ENCODE results near the gene DYNLT3.
A peak's percentile ranks its signal among the peaks of the same experiment; 100 is the strongest.

DYNLT3 gene

GRCh38 chrX:37844622-37845021 lies 2.7 kb downstream of the DYNLT3 start:
- no peak for DNase-seq

- DNase-seq, result no peak
Measured at GRCh38 chrX:37840931-37841330, 6.4 kb downstream of the DYNLT3 start.

GRCh38 chrX:37834937-37835336 lies 12.4 kb downstream of the DYNLT3 start:
- DNase-seq, result no peak

GRCh38 chrX:37830371-37830770 lies 17.0 kb downstream of the DYNLT3 start:
- DNase-seq, result no peak

GRCh38 chrX:37829721-37830120 lies 17.6 kb downstream of the DYNLT3 start:
- no peak for DNase-seq

GRCh38 chrX:37825215-37825842 lies 22.0 kb downstream of the DYNLT3 start:
- DNase-seq, result peak in 21 of 58 donors; percentile 0 to 53 (median 2)

GRCh38 chrX:37824491-37825214 lies 22.7 kb downstream of the DYNLT3 start:
- DNase-seq, result no peak

GRCh38 chrX:37820646-37821045 lies 26.7 kb downstream of the DYNLT3 start:
- DNase-seq, result no peak

- no peak for DNase-seq
Measured at GRCh38 chrX:37818031-37818430, 29.3 kb downstream of the DYNLT3 start.

GRCh38 chrX:37817579-37817978 lies 29.8 kb downstream of the DYNLT3 start:
- no peak for DNase-seq

- DNase-seq, result no peak
Measured at GRCh38 chrX:37817176-37817575, 30.2 kb downstream of the DYNLT3 start.

- DNase-seq, result no peak
Measured at GRCh38 chrX:37816766-37817165, 30.6 kb downstream of the DYNLT3 start.

GRCh38 chrX:37815366-37815765 lies 32.0 kb downstream of the DYNLT3 start:
- no peak for DNase-seq

- DNase-seq, result no peak
Measured at GRCh38 chrX:37813570-37813969, 33.8 kb downstream of the DYNLT3 start.

- DNase-seq, result no peak
Measured at GRCh38 chrX:37812110-37812509, 35.3 kb downstream of the DYNLT3 start.

- no peak for DNase-seq
Measured at GRCh38 chrX:37809970-37810369, 37.4 kb downstream of the DYNLT3 start.

- DNase-seq, result no peak
Measured at GRCh38 chrX:37803057-37803456, 44.3 kb downstream of the DYNLT3 start.

- DNase-seq, result no peak
Measured at GRCh38 chrX:37802028-37802427, 45.3 kb downstream of the DYNLT3 start.

- DNase-seq, result no peak
Measured at GRCh38 chrX:37800717-37801116, 46.7 kb downstream of the DYNLT3 start.

GRCh38 chrX:37799936-37800335 lies 47.4 kb downstream of the DYNLT3 start:
- DNase-seq, result no peak

- peak in 15 of 58 donors; percentile 0 to 31 (median 7) for DNase-seq
Measured at GRCh38 chrX:37796805-37797204, 50.6 kb downstream of the DYNLT3 start.

GRCh38 chrX:37796310-37796709 lies 51.1 kb downstream of the DYNLT3 start:
- DNase-seq, result no peak

All from anterior cingulate cortex (tissue), 58 donors.